ENCODE data around the gene GRIN2A. TPM values are rescaled to one million over a fixed set of nuclear protein-coding genes. Genes with fewer than 3 reads are reported as not detected.

GRIN2A gene
- total RNA-seq, 1 donor from 2014 or later = 0.09 TPM

- Histone ChIP-seq H3K4me1 (no peaks in the 10 kb centered on the region), H3K9me3 (no peaks in the 10 kb centered on the region), H3K36me3 (no peaks in the 10 kb centered on the region), H3K27me3 (peaks cover 5% of the 10 kb centered on the region), H3K27ac (no peak overlapping the region), H3K4me3 (no peak overlapping the region)
- ATAC-seq (no peak), DNase-seq (no peak)
- intact Hi-C loops (cut with DNase I) = no loop called here
- TF ChIP-seq CTCF (IDR thresholded peaks at IDR 0.05) = no peak
These were observed 236.1 kb downstream of the GRIN2A start for GRCh38 chr16:9946022-9946720.

DNA sequence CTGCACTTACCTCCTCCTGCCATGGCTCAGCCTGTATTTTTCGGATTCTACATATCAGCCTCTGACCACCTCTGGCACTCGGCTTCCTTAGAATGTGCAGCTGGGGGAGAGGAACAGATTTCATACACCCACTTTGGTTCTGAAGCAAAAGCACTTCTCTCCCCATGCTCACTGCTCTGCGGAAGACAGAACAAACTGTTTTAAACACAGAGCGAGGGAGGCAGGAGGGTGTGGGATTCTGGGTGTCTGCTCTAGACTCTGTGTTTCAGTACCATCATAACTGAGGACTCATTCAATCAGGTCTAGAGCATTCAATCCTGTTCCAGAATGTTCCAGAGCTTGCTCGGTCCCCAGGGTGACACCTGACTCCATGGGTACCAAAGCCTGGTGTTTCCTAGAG is 239.1 kb downstream of the GRIN2A start:
- DNase-seq (no peak), ATAC-seq (no peak)
- H3K27me3 ChIP-seq = no peaks in the 10 kb centered on the region
- no peak overlapping the region for H3K4me3 ChIP-seq
- no peak overlapping the region for H3K27ac ChIP-seq
- intact Hi-C loops (cut with DNase I) = no loop called here
- TF ChIP-seq CTCF (IDR thresholded peaks at IDR 0.05) = no peak
- H3K4me1 ChIP-seq = no peaks in the 10 kb centered on the region
- no peaks in the 10 kb centered on the region for H3K36me3 ChIP-seq
- no peaks in the 10 kb centered on the region for H3K9me3 ChIP-seq

DNA sequence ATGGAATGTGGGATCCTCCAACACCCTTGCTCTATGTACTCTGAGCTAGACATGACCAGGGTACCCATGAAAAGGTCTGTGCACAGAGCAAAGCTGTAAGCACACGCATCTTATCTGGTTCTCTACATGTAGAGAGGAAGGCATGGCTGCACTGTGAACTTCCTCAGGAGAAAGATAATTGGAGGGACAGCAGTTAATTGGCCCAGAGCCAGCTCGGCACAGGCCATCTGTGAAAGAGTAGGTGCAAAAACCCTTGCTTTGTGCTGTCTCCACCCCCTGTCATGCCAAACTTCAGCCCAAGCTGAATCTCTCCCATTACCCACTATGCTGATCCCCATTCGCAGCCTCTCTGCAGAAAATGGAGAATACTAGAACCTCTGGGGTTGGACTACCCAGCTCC is 241.0 kb downstream of the GRIN2A start:
- Histone ChIP-seq H3K27ac (no peak overlapping the region), H3K36me3 (no peaks in the 10 kb centered on the region), H3K9me3 (no peaks in the 10 kb centered on the region), H3K4me1 (no peaks in the 10 kb centered on the region), H3K4me3 (no peak overlapping the region), H3K27me3 (no peaks in the 10 kb centered on the region)
- intact Hi-C loops (cut with DNase I) = no loop called here
- no peak for TF ChIP-seq CTCF (IDR thresholded peaks at IDR 0.05)
- DNase-seq = no peak
- ATAC-seq = no peak

GRCh38 chr16:9934723-9935508 is 247.3 kb downstream of the GRIN2A start:
- Histone ChIP-seq H3K27ac (no peak overlapping the region), H3K4me1 (no peaks in the 10 kb centered on the region), H3K9me3 (no peaks in the 10 kb centered on the region), H3K4me3 (no peak overlapping the region), H3K27me3 (no peaks in the 10 kb centered on the region), H3K36me3 (no peaks in the 10 kb centered on the region)
- ATAC-seq = no peak
- intact Hi-C loops (cut with DNase I) = no loop called here
- no peak for TF ChIP-seq CTCF (IDR thresholded peaks at IDR 0.05)
- no peak for DNase-seq

DNA sequence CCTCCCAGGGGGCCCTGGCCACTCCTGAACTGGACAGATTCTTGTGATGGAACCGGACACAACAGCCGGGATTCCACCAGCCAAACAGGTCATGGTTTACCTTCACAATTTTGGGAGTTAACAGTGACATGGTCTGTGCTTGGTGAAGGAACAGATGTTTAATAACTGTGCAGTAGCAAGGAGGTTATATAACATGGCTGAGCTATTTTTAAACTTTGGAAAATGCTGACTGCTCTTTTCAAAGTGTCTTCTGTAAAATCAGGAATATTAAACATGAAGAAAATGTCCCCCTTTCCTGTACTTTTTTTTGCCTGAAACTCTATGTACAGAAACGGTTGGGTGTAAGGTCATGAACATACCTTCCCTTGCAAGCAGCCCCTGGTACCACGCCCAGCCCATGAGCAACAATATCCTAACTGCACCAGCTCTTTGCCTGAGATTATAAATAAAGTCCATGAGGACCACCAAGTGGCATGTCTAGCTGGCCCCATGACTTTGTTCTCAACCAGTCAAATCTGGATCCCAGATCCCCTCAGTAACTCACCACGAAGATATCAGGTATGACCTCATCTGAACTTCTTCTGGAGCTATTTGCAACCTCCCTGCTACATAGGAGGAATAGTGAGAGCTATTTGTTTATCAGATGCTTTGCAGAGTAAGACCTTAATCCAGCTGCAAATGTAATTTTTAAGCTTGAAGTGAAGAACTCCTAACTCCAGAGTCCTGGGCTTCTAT is 249.1 kb downstream of the GRIN2A start:
- Histone ChIP-seq H3K9me3 (no peaks in the 10 kb centered on the region), H3K4me1 (no peaks in the 10 kb centered on the region), H3K4me3 (no peak overlapping the region), H3K27me3 (no peaks in the 10 kb centered on the region), H3K27ac (no peak overlapping the region), H3K36me3 (no peaks in the 10 kb centered on the region)
- intact Hi-C loops (cut with DNase I) = no loop called here
- no peak for TF ChIP-seq CTCF (IDR thresholded peaks at IDR 0.05)
- DNase-seq (no peak), ATAC-seq (no peak)

All from upper lobe of right lung (tissue), 1 donor.